Ecto neural progenitor cell (in vitro differentiated cells): ENCODE results near the gene MAGEB4.
"Not testable (repeated sequence)": the region's sequence is repeated elsewhere in the genome, so short reads cannot be mapped to it uniquely, and the experiment has no call there.

Source experiments
- DNase-seq: peaks from one replicate; pipeline ENCODE4 v3.0.0-alpha.2; 2018; ENCODE audit warnings: low spot score

The MAGEB4 gene, protein sequence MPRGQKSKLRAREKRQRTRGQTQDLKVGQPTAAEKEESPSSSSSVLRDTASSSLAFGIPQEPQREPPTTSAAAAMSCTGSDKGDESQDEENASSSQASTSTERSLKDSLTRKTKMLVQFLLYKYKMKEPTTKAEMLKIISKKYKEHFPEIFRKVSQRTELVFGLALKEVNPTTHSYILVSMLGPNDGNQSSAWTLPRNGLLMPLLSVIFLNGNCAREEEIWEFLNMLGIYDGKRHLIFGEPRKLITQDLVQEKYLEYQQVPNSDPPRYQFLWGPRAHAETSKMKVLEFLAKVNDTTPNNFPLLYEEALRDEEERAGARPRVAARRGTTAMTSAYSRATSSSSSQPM

DNA sequence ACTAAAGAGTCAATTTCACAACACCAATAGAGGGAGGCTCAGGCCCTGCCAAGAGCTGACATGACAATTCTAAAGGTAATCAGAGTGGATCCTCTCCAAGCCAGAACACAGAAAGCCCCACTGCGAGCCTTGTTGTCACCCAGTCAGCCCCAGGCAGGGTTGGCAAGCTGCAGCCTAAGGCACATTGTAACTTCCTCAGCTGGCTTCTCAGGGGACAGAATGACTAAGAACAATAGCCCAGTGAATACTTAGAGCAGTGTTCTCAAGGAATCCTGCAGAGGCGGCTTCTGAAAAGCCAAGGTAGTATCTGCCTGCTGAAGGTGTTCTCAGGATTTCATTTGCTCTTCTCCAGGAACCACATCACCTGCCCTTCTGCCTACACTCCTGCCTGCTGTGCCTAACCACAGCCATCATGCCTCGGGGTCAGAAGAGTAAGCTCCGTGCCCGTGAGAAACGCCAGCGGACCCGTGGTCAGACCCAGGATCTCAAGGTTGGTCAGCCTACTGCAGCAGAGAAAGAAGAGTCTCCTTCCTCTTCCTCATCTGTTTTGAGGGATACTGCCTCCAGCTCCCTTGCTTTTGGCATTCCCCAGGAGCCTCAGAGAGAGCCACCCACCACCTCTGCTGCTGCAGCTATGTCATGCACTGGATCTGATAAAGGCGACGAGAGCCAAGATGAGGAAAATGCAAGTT lies at the start of gene MAGEB4:
Gene MAGEB4 (plus strand): TSS at position 277 of the 692 bp plus-strand sequence. CDS start 136 bp downstream, at position 413.
- DNase-seq = no peak

DNA sequence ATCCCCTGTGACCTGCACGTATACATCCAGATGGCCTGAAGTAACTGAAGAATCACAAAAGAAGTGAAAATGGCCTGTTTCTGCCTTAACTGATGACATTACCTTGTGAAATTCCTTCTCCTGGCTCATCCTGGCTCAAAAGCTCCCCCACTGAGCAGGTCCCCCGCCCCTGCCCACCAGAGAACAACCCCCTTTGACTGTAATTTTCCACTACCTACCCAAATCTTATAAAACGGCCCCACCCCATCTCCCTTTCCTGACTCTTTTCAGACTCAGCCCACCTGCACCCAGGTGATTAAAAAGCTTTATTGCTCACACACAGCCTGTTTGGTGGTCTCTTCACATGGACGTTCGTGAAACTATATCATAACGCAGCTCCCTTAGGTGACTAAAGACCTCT lies 47.9 kb upstream of the MAGEB4 start:
- DNase-seq = not testable (repeated sequence)

DNA sequence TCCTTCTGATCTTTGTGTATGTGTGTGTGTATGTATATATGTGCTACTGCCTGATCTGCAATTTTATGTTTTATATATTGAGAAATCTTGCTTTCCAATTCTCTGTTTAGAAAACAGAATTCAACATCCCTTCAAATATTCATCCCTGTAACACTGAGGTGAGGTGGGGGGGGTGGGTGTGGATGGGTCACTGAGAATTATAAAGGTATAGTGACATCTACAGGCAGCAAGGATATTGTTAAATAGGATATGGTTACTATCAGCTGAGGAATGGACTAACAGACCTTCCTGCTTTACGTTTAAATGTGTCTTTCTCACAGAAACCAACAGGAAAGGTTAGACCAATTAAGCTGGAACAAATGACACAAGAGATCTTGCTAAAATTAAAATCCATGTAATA lies 45.5 kb upstream of the MAGEB4 start:
- DNase-seq = no peak

DNA sequence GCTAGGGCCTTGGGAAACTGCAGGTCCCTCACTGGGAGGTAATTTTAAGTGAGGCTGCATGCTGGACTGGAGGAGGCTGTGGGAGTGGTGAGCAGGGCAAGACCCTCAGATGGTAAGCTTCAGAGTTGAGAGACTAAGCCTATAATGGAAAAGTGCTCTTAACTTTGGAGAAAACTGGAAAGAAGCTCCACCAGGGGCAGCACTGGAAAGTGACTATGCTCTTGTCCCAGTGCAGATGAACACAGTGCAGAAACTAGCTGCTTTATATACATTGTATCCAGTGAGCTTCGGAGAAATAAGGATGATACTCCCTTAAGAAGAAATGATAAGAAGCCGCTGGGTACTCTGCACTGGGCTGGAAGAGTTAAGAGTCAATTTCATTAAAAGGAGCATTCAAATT lies 29.6 kb upstream of the MAGEB4 start:
- no peak for DNase-seq

DNA sequence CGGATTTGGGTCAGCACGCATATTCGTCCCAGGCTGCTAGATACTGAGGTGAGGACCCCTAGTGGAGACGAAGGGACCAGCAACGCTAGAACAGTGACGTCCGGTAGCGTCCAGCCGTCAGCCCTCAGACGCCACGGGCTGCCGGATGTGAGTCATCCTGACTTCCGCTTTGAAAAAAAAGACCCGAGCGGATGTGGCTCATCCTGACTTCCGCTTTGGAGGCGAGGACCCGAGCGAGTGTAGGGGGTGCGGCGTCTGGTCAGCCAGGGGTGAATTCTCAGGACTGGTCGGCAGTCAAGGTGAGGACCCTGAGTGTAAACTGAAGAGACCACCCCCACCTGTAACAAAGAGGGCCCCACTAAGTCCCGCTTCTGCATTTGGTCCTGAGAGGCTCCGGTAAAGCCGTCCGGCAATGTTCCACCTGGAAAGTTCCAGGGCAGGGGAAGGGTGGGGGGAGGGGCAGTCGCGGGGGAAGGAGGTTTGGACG lies 26.4 kb upstream of the MAGEB4 start, which contains the start of gene MAGEB2:
Gene MAGEB2 (plus strand): TSS at position 207 of the 487 bp plus-strand sequence. CDS start 3,018 bp downstream, outside the sequence.
- DNase-seq = no peak

DNA sequence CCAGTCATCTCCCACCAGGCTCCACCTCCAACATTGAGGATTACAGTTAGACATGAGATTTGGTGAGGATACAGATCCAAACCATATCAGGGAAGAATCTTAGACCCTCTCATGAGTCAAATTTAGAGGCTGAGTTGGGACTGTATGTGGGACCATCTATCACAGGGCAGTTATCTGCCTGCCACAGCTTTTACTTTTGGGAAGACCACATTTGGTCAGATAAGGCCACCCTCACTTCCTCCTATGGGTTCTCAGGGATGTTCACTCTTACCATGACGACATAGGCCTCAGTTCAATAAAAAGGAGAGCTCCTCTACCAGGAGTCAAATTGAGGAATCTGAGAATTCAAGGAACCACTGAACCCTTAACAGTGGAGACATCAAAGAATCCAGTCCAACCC lies 24.3 kb upstream of the MAGEB4 start:
- no peak for DNase-seq

DNA sequence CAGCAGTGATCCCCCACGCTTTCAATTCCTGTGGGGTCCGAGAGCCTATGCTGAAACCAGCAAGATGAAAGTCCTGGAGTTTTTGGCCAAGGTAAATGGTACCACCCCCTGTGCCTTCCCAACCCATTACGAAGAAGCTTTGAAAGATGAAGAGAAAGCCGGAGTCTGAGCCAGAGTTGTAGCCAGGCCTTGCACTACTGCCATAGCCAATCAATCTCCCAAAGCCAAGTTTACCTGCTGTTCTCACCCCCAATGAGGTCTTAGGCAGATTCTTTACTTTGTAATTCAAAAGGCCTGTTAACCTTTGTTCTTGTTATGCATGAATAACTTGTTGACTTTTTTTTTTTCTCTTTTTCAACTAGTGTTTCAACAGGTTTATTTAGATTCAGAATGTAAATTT lies 22.4 kb upstream of the MAGEB4 start:
- DNase-seq = no peak

DNA sequence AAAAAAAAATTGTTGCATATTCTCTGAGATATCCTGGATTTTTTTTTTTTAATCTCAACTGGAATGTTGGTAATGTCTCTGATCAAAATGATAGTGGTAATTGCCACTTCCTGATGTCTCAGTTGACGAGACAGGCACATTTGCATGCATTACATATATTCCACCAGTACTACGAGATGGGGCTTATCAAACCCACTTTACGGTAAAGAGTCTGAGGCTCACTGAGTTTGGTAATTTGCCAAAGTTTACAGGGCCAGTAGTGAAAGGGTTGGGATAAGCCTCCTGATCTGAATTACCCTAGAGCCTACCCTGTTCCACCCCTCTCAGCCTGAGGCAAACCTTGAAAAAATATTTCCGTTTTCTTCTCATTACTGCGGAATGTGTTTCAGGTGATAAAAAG lies 21.1 kb upstream of the MAGEB4 start:
- no peak for DNase-seq

DNA sequence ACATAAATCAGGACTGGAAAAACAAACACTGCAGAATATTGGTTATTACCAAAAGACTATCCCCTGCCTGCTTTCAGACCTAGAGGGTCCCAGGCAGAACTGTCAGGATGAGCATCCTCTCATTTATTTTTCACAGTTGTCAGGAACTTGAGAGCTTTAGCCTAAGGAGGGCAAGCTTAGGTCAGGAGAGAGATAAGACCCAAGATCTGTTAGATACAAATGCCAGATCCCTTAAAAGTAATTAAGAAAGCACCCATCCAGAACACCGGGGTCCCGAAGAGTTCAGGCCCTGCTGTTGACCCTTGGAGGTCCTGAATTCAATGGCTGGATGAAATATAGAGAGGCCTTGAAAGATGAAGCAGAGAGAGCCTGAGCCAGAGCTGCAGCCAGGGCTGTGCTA lies 17.3 kb upstream of the MAGEB4 start:
- DNase-seq = no peak

DNA sequence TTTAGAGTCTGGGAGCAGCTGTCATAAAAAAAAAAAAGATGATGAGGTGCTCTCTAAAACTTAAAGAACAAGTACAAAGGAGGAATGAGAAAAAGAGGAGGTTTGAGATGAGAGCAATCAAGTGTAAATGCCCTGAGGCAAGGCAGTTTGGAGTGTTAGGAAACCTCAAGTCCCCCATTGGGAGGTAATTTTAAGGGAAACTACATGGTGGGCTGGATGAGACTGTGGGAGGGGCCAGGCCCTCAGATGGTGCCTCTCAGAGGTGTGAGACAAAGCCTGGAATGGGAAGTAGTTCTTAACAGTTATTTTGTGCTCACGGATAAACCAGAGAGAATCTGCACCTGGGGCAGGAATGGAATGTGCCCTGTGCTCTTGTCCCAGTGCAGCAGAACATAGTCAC lies 13.3 kb upstream of the MAGEB4 start:
- DNase-seq = no peak

DNA sequence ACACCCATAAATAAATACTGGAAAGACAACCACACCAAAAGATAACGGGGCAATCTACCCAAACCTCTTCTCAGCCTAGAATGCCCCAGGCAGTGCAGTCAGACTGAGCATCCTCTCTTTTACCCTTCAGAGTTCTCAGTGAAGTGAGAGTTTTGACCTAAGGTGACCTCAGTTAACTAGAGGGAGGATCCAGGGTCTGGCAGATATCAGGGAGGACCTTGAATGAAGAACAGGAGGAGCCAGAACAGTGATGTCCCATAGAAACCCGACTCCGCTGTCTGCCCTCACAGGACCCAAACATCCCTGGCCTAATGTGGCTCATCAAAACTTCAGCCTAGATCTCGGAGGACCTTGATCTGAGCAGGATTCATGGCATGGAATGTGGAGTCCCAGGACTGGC lies 11.4 kb upstream of the MAGEB4 start, which contains the start of gene MAGEB3:
Gene MAGEB3 (plus strand): TSS at position 263 of the 400 bp plus-strand sequence. CDS start 5,268 bp downstream, outside the sequence.
- no peak for DNase-seq

DNA sequence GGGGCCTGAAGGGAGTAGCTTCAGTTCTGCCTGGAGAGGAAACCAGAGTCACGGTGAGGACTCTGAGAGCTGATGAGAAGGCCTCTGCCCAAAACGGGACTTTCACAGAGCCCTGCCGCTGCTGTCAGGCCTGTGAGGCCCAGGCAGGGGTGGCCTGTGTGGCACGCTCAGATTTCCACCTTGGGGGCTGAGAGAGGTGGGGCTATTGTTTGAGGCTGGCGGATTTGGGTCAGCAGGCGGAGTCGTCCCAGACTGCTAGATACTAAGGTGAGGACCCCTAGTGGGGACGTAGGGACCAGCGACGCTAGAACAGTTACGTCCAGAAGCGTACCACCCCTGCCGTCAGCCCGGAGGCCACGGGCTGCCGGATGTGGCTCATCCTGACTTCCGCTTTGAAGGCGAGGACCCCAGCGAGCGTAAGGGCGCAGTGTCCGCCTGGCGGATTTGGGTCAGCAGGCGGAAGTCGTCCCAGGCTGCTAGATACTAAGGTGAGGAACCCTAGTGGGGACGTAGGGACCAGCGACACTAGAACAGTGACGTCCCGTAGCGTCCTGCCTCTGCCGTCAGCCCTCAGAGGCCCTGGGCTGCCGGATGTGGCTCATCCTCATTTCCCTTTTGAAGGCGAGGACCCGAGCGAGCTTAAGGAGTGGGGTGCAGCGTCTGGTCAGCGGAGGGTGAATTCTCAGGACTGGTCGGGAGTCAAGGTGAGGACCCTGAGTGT lies 5.1 kb downstream of the MAGEB4 start, which contains the start of gene MAGEB1:
Gene MAGEB1 (plus strand): TSS at position 378 of the 721 bp plus-strand sequence. CDS start 3,348 bp downstream, outside the sequence.
- DNase-seq = no peak

DNA sequence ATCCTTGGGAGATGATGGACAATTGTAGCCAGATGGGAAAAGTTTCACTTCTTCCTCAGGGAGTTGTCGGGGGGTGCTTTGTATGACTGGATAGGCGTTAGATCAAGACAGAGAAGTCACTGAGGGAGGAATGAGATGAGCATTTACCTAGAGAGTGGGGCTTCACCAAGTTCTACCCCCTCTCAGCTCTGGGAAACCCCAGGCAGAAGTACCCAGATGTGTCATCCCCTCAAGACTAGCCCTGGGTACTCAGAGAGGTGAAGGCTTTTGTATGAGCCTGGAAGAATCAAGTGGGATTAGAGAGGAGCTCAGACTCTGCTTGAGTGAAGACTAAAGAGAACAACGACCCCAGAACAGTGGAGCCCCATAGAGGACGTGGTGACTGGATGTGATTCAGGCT lies 7.1 kb downstream of the MAGEB4 start:
- no peak for DNase-seq

DNA sequence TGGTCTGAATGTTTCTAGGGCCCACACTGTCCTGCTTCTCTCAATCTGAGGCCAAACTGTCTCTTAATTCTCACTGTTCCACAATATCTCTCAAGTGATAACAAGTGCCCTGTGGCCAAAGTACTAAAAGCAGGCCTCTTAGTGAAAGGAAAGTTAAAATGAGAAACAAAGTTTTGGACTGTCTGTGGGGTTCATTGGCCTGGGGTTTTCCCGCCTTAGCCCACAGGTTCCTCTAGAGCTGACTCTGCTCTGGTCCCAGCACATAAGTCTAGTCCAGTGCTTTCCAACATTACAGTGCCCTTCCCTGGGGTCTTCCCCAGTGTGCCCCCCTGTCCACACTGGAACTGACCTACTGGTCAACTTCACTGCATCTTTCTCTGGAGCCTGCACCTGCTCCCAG lies 11.5 kb downstream of the MAGEB4 start:
- no peak for DNase-seq

DNA sequence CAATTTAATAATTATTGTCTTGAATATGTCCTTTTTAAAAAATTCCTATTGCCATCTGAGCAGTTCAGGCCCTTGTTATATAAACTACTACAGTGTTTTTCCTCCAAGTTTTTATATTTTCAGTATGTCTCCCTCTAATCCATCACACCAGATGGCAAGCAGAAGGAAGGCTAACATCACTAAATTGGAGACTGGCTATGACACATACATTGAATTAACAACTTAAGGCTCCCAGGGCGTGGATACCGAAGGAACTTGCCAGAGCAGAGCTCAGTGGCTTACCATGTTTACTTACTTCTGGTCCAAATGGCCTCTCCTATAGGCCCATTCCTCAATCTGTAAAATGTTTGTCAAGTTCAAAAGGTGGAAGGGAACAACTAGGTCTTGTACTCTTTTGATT lies 18.1 kb downstream of the MAGEB4 start:
- no peak for DNase-seq

DNA sequence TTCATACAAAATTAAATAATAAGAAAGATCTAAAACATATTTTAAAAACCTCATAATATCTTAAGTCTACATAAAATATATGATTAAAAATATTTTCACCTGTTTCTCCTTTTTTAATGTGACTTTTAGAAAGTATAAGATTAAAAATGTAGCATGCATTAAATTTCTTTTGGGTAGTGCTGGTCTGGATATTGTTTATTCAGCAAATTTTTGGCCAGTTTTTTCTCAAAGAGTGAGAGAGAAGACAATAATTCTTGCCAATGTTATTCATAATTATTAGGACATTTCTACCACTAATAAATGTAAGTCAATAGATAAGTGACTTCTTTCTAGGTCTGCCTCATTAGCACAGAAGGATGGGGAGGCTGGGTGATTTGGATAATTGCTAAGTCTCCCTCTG lies 19.2 kb downstream of the MAGEB4 start:
- no peak for DNase-seq

DNA sequence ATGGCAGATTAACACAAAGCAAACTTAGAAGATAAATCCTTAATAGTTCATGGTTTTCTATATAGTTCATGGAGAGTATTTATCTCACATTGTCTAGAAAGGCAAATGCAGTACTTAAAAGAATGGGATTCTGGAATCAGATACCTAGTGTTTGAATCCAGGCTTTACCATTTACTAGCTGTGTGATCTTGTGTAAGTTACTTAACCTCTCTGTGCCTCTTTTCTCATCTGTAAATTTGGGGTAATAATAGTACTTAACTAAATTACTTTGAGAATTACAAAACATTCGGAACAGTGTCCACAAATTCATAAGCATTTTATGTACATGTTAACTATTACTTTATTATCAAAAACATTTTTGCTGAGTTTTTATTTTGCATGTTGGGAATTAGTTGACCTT lies 21.0 kb downstream of the MAGEB4 start:
- DNase-seq = no peak

DNA sequence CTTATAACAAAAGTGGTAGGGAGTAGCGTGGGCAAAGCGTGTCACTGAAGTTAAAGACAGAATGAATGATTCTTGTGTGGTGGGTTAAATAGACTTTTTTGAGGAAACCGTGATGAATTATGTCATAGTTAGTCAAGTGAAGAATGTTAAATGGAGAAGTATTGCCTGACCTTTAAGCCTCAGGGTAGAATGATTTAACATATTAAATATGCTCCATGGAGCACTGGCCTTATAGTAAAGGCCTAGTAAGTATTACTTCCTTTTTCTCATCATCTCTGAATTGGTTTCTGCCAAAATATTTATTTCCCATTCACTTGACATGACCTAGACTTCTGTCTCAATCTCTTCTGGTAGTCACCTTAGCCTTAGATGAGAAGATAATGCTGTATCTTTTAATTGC lies 28.8 kb downstream of the MAGEB4 start:
- no peak for DNase-seq

DNA sequence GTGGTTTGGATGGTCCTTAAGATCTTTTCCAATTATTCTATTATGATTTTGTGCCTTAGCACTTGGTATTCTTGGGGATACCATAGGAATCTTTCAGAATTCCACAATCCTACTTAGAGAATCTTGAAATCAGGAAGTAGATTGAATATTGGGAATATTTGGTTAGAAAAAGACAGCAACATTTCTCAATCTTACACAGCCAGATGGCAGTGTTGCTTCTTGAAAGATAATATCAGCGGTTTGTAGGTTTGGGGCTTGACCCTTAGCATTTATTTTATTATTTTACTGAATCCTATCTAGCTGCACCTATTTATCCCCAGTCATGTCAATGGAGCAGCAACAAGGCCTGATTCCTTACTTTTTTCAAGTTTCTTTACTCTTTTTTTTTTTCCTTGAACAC lies 33.7 kb downstream of the MAGEB4 start:
- DNase-seq = no peak

DNA sequence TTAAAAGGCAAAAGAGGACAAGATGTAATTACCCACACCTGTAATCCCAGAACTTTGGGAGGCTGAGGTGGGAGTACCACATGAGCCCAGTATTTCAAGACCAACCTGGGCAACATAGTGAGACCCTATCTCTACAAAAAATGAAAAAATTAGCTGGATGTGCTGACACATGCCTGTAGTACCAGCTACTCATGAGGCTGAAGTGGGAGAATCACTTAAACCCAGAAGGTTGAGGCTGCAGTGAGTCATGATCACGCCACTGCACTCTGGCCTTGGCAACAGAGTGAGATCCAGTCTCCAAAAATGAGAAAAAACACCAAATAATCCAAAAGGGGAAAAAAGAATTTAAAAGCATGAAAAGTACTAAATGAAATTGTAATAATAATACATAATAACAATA lies 36.6 kb downstream of the MAGEB4 start:
- DNase-seq = no peak

DNA sequence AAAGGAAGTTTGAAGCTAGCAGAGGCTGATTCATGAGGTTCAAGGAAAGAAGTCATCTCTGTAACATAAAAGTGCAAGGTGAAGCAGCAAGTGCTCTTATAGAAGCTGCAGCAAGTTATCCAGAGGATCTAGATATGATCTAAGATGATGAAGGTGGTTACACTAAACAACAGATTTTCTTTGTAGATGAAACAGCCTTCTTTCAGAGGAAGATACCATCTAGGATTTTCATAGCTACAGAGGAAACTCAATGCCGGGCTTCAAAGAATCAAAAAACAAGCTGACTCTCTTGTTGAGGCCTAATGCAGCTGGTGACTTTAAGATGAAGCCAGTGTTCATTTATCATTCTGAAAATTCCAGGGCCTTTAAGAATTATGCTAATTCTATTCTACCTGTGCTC lies 38.6 kb downstream of the MAGEB4 start:
- no peak for DNase-seq

DNA sequence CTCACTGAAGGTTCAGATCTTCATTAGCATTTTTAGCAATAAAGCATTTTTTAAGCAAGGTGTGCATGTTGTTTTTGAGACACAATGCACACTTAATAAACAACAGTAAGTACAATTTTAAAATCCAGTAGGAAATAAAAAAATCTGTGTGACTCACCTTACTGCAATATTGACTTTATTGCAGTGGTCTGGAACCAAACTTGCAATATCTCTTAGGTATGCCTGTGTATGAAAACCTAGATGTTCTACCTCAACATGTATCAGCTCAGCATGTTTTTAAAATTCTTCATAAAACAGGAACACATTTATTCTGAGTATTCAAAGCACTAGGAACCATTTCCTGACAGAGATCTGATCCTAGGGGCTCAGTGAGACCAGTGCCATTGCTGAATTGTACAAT lies 40.7 kb downstream of the MAGEB4 start:
- no peak for DNase-seq
